22Rv1 (cell line): Measurements from ENCODE around the gene COL24A1.
"Not testable (repeated sequence)": the region's sequence is repeated elsewhere in the genome, so short reads cannot be mapped to it uniquely, and the experiment has no call there.

Source experiments
- ZFX ChIP-seq: fragments of 450-650 bp; IDR thresholded peaks from 2 replicates; pipeline ENCODE4 v1.6.1; 2017; ENCODE audit warnings: antibody characterized with exemption, borderline replicate concordance
- TF ChIP-seq, protein P1 (sequence below): fragments of 450-650 bp; IDR thresholded peaks from 2 replicates; pipeline ENCODE4 v1.5.1; 2017; ENCODE audit warnings: mild to moderate bottlenecking

DNA sequence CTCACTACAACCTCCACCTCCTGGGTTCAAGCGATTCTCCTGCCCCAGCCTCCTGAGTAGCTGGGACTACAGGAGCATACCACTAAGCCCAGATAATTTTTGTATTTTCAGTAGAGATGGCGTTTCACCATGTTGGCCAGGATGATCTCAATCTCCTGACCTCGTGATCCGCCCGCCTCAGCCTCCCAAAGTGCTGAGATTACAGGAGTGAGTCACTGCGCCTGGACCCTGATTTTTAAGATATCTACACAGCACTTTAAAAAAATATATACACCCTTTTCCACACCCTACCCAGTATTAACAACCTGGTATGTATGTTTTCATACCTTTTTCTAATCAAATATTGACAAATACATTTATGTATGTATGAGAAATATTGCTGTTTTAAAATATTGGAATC lies 379.6 kb downstream of the COL24A1 start:
- TF ChIP-seq, protein P1, sequence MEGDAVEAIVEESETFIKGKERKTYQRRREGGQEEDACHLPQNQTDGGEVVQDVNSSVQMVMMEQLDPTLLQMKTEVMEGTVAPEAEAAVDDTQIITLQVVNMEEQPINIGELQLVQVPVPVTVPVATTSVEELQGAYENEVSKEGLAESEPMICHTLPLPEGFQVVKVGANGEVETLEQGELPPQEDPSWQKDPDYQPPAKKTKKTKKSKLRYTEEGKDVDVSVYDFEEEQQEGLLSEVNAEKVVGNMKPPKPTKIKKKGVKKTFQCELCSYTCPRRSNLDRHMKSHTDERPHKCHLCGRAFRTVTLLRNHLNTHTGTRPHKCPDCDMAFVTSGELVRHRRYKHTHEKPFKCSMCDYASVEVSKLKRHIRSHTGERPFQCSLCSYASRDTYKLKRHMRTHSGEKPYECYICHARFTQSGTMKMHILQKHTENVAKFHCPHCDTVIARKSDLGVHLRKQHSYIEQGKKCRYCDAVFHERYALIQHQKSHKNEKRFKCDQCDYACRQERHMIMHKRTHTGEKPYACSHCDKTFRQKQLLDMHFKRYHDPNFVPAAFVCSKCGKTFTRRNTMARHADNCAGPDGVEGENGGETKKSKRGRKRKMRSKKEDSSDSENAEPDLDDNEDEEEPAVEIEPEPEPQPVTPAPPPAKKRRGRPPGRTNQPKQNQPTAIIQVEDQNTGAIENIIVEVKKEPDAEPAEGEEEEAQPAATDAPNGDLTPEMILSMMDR: not testable (repeated sequence)
- not testable (repeated sequence) for TF ChIP-seq ZFX
